ENCODE results near the gene ZNF195.
"Not testable (repeated sequence)": the region's sequence is repeated elsewhere in the genome, so short reads cannot be mapped to it uniquely, and the experiment has no call there.

The ZNF195 gene

DNA sequence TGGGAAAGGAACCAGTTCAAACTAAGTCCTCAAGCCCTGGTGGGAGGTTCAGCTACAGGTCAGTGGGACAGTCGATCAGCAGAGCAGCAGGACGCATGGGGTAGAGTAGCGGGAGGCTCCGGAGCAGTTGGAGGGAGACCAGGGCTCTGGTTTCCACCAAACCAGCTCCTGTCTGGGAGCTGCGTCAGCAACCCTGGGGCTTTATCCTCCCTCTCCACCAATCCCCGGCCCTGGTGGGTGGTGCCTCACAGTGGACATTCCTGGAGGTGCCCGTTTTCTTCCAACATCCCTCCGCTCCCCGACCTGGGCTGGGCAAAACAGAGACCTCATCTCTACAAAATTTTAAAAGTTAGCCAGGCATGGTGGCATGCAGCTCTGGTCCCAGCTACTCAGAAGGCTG lies 32.4 kb downstream of the ZNF195 start:
- no peak for DNase-seq

- no peak for DNase-seq
Measured at GRCh38 chr11:3345736-3346135, 33.2 kb downstream of the ZNF195 start.

- no peak for DNase-seq
Measured at GRCh38 chr11:3344327-3345174, 34.4 kb downstream of the ZNF195 start.

- no peak for DNase-seq
Measured at GRCh38 chr11:3342709-3343108, 36.2 kb downstream of the ZNF195 start.

GRCh38 chr11:3341298-3341697 lies 37.6 kb downstream of the ZNF195 start:
- peak; percentile 63 for DNase-seq

- no peak for DNase-seq
Measured at GRCh38 chr11:3340025-3340424, 38.9 kb downstream of the ZNF195 start.

- no peak for DNase-seq
Measured at GRCh38 chr11:3339340-3339624, 39.7 kb downstream of the ZNF195 start.

DNA sequence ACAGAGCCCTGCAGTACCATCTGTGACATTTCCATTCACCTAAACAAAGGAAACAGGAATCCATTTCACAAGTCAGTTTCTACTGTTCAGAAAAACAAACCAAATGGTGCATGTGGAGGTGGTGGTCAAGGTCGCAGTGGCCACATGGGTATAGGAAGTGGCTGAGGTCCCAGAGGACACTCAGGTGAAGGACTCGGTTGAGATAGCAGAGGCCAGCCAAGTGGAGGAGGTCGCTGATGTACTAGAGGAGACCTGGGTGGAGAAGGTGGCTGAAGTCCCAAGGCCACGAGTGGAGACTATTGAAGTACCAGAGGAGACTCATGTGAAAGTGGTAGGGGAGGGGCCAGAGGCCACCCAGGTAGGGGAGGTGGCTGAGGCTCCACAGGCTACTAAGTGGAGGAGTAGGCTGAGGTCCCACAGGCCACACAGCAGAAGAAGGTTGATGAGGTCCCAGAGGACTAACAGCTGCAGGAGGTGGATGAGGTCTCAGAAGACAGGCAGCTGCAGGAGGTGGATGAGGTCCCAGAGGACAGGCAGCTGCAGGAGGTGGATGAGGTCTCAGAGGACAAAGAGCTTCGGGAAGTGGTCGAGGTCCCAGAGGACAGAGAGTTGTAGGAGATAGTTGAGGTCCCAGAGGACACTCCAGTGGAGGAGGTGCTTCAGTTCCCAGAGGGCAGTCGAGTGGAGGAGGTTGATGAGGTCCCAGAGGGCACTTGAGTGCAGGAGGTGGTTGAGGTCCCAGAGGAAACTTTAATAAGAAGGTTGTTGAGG lies 40.2 kb downstream of the ZNF195 start:
- DNase-seq, result no peak

GRCh38 chr11:3336420-3336819 lies 42.5 kb downstream of the ZNF195 start:
- DNase-seq, result not testable (repeated sequence)

- DNase-seq, result not testable (repeated sequence)
Measured at GRCh38 chr11:3333157-3333556, 45.8 kb downstream of the ZNF195 start.

DNA sequence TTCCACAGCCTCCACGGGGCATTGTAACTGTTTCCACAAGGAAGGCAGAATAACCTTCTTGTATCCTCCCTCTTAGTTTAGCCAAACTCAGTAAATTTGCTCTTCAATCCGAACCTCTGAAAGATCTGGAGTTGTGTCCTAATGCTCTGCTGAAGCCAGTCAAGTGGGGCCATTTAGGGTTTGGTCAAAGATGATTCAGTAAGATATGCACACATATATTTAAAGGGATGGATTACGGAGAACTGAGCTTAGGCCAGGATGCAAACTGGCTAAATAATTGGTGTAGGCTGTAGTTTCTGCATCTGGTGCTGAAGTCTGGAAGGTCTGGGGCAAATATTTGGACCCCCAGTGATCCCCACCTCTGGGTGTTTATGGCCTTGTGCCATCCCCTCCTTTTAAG lies 47.9 kb downstream of the ZNF195 start:
- DNase-seq, result not testable (repeated sequence)

- not testable (repeated sequence) for DNase-seq
Measured at GRCh38 chr11:3330064-3330463, 48.9 kb downstream of the ZNF195 start.

DNA sequence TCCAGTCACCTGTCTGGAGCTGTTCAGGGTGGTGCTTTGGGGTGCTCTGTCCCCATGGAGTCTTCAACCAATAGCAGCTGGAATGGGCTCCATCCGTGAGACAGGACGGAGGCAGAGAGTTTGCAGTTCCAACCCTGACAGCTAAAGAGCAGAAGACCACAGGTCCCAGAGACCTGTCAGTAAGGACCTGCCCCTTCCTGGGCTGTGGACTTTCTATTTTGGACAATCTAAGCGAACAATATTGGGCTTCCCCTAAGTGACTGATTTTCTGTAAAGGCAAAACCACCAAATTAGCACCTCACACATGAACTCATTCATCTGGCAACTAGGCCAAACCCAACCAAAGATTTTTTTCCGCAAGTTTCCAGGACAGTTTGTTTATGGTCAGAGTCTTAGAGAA lies 50.4 kb downstream of the ZNF195 start:
- DNase-seq, result not testable (repeated sequence)

GRCh38 chr11:3326450-3326849 lies 52.5 kb downstream of the ZNF195 start:
- not testable (repeated sequence) for DNase-seq

- not testable (repeated sequence) for DNase-seq
Measured at GRCh38 chr11:3324724-3325123, 54.2 kb downstream of the ZNF195 start.

Data from CD4-positive, alpha-beta T cell treated with Interleukin-12 subunit alpha and Interleukin-12 subunit beta, for 1 hour (primary cell).